Hepatocyte (in vitro differentiated cells): ENCODE measurements around the gene AUTS2. TPM values are rescaled to one million over a fixed set of nuclear protein-coding genes. Genes with fewer than 3 reads are reported as not detected.

Experiments
- DNase-seq: peaks from one replicate; pipeline ENCODE4 v3.0.0-alpha.2; 2016; ENCODE audit warnings: low spot score
- H2AFZ ChIP-seq: fragments of 200-600 bp; sonication (generic); 2 replicates; pipeline ENCODE4 v1.6.0; 2016; ENCODE audit warnings: antibody characterized with exemption, mild to moderate bottlenecking
- H3K27ac ChIP-seq: fragments of 200-600 bp; sonication (generic); 2 replicates; pipeline ENCODE4 v1.5.1; 2016; ENCODE audit warnings: mild to moderate bottlenecking
- H3K27me3 ChIP-seq: fragments of 200-600 bp; sonication (generic); 2 replicates; pipeline ENCODE4 v1.6.1; 2016
- H3K36me3 ChIP-seq: fragments of 200-600 bp; sonication (generic); replicated peaks from 2 replicates; pipeline ENCODE4 v1.5.1; 2016; ENCODE audit warnings: low read depth; ENCODE audit not compliant: insufficient read depth
- H3K4me1 ChIP-seq: fragments of 200-600 bp; sonication (generic); 2 replicates; pipeline ENCODE4 v1.5.1; 2016; ENCODE audit warnings: mild to moderate bottlenecking, moderate library complexity; ENCODE audit not compliant: insufficient read depth
- H3K4me2 ChIP-seq: fragments of 200-600 bp; sonication (generic); 2 replicates; pipeline ENCODE4 v1.6.0; 2016
- H3K4me3 ChIP-seq: fragments of 200-600 bp; sonication (generic); 2 replicates; pipeline ENCODE4 v1.5.1; 2016; ENCODE audit warnings: mild to moderate bottlenecking
- H3K79me2 ChIP-seq: fragments of 200-600 bp; sonication (generic); 2 replicates; pipeline ENCODE4 v1.6.0; 2017; ENCODE audit warnings: mild to moderate bottlenecking
- H3K9me2 ChIP-seq: fragments of 200-600 bp; sonication (generic); replicated peaks from 2 replicates; pipeline ENCODE4 v1.6.0; 2017; ENCODE audit warnings: mild to moderate bottlenecking; ENCODE audit not compliant: insufficient read depth
- H3K9me3 ChIP-seq: fragments of 200-600 bp; sonication (generic); 2 replicates; pipeline ENCODE4 v1.5.1; 2016; ENCODE audit warnings: low read depth, mild to moderate bottlenecking
- H4K20me1 ChIP-seq: fragments of 200-600 bp; sonication (generic); 2 replicates; pipeline ENCODE4 v1.6.0; 2016; ENCODE audit warnings: mild to moderate bottlenecking; ENCODE audit not compliant: insufficient read depth, poor library complexity, severe bottlenecking
- EZH2 ChIP-seq: fragments of 200-600 bp; sonication (generic); IDR thresholded peaks from 2 replicates; pipeline ENCODE4 v1.6.1; 2016; ENCODE audit warnings: antibody characterized with exemption, mild to moderate bottlenecking, borderline replicate concordance
- EZH2phosphoT487 ChIP-seq: fragments of 200-600 bp; sonication (generic); IDR thresholded peaks from one replicate; pipeline ENCODE4 v1.6.1; 2018; ENCODE audit warnings: antibody characterized with exemption, mild to moderate bottlenecking, low read depth, moderate library complexity; ENCODE audit not compliant: unreplicated experiment, severe bottlenecking
- WGBS: methylation state at CpG from one replicate; pipeline ENCODE4 v1.1.6; 2016; ENCODE audit warnings: low lambda C conversion rate; ENCODE audit errors: missing lambda C conversion rate; 5-methylcytosine and 5-hydroxymethylcytosine counted together
- polyA plus RNA-seq: library from polyadenylated mRNA; unstranded; fragments of >200 nt; fragmentation: Nextera tagmentation; extraction: Ambion mirVana; gene quantifications from 2 replicates; pipeline ENCODE4 v1.2.1, GENCODE V29; 2016
- total RNA-seq: library from RNA; depleted of rRNA; stranded (reverse); fragments of >200 nt; gene quantifications from 2 replicates; pipeline ENCODE4 v1.2.3, GENCODE V29; 2014
- TF ChIP-seq, protein P1 (sequence below): fragments of 200-600 bp; sonication (generic); IDR thresholded peaks from 2 replicates; pipeline ENCODE4 v1.5.1; 2016; ENCODE audit warnings: antibody characterized with exemption, mild to moderate bottlenecking; ENCODE audit not compliant: poor library complexity

The AUTS2 gene
- total and polyA plus RNA-seq, 2 experiments from 2014 or later = 34.4 to 40.9 TPM

GRCh38 chr7:70116244-70116643 is 518.0 kb downstream of the AUTS2 start:
- Histone ChIP-seq H3K4me1 (no peaks in the 10 kb centered on the region), H3K79me2 (no peaks in the 10 kb centered on the region), H3K9me3 (peaks cover 5% of the 10 kb centered on the region), H3K27ac (no peak overlapping the region), H3K27me3 (no peaks in the 10 kb centered on the region), H4K20me1 (no peaks in the 10 kb centered on the region), H3K9me2 (no peaks in the 10 kb centered on the region), H3K4me2 (no peak overlapping the region), H3K36me3 (no peaks in the 10 kb centered on the region), H2AFZ (no peak overlapping the region), H3K4me3 (no peak overlapping the region)
- no peak for TF ChIP-seq EZH2phosphoT487
- TF ChIP-seq, protein P1, sequence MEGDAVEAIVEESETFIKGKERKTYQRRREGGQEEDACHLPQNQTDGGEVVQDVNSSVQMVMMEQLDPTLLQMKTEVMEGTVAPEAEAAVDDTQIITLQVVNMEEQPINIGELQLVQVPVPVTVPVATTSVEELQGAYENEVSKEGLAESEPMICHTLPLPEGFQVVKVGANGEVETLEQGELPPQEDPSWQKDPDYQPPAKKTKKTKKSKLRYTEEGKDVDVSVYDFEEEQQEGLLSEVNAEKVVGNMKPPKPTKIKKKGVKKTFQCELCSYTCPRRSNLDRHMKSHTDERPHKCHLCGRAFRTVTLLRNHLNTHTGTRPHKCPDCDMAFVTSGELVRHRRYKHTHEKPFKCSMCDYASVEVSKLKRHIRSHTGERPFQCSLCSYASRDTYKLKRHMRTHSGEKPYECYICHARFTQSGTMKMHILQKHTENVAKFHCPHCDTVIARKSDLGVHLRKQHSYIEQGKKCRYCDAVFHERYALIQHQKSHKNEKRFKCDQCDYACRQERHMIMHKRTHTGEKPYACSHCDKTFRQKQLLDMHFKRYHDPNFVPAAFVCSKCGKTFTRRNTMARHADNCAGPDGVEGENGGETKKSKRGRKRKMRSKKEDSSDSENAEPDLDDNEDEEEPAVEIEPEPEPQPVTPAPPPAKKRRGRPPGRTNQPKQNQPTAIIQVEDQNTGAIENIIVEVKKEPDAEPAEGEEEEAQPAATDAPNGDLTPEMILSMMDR = no peak
- TF ChIP-seq EZH2 = no peak
- DNase-seq = no peak
- 48% methylated on average over 2 of the region's 2 CpGs for WGBS

GRCh38 chr7:70116867-70117266 is 518.6 kb downstream of the AUTS2 start:
- Histone ChIP-seq H2AFZ (no peak overlapping the region), H4K20me1 (no peaks in the 10 kb centered on the region), H3K27me3 (no peaks in the 10 kb centered on the region), H3K79me2 (no peaks in the 10 kb centered on the region), H3K36me3 (no peaks in the 10 kb centered on the region), H3K4me2 (no peak overlapping the region), H3K9me2 (no peaks in the 10 kb centered on the region), H3K4me1 (no peaks in the 10 kb centered on the region), H3K27ac (no peak overlapping the region), H3K9me3 (peaks cover 11% of the 10 kb centered on the region), H3K4me3 (no peak overlapping the region)
- 96% methylated on average over 1 of the region's 1 CpG for WGBS
- DNase-seq = no peak
- TF ChIP-seq EZH2 = no peak
- TF ChIP-seq, protein P1 = no peak
- no peak for TF ChIP-seq EZH2phosphoT487

DNA sequence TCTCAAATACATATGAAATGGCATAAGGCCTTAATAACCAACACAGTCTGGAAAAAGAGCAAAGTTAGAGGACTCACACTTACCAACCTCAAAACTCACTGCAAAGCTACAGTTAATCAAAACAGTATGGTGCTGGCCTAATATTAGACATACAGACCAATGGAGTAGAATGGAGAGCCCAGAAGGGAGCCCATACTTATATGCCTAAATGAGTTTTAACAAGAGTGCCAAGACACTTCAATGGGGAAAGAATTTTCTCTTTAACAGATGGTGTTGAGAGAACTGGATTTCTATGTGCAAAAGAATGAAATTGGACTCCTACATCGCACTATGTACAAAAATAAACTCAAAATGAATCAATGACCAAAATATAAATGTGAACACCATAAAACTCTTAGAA is 522.6 kb downstream of the AUTS2 start:
- no peak for TF ChIP-seq EZH2phosphoT487
- TF ChIP-seq, protein P1 = no peak
- no peak for TF ChIP-seq EZH2
- WGBS = 92% methylated on average over 1 of the region's 1 CpG
- no peak overlapping the region for H3K27ac ChIP-seq

GRCh38 chr7:70131817-70132216 is 533.5 kb downstream of the AUTS2 start:
- no peak overlapping the region for H3K4me2 ChIP-seq
- H3K9me3 ChIP-seq = no peaks in the 10 kb centered on the region
- 75% methylated on average over 3 of the region's 3 CpGs for WGBS

More for the DNA sequence above, 522.6 kb downstream of the AUTS2 start:
- H3K27me3 ChIP-seq = no peaks in the 10 kb centered on the region
- no peaks in the 10 kb centered on the region for H4K20me1 ChIP-seq
- H3K4me3 ChIP-seq = no peak overlapping the region
- H3K4me2 ChIP-seq = no peak overlapping the region
- no peaks in the 10 kb centered on the region for H3K36me3 ChIP-seq
- no peak for DNase-seq
- no peak overlapping the region for H2AFZ ChIP-seq
- H3K9me2 ChIP-seq = no peaks in the 10 kb centered on the region
- H3K9me3 ChIP-seq = peaks cover 22% of the 10 kb centered on the region
- H3K4me1 ChIP-seq = no peaks in the 10 kb centered on the region
- H3K79me2 ChIP-seq = no peaks in the 10 kb centered on the region

More at GRCh38 chr7:70131817-70132216, 533.5 kb downstream of the AUTS2 start:
- Histone ChIP-seq H3K9me2 (no peaks in the 10 kb centered on the region), H4K20me1 (no peaks in the 10 kb centered on the region), H3K79me2 (no peaks in the 10 kb centered on the region), H3K36me3 (no peaks in the 10 kb centered on the region), H3K4me1 (no peaks in the 10 kb centered on the region), H3K27me3 (no peaks in the 10 kb centered on the region), H3K27ac (no peak overlapping the region), H2AFZ (no peak overlapping the region), H3K4me3 (no peak overlapping the region)
- DNase-seq = no peak
- TF ChIP-seq EZH2phosphoT487 = no peak
- TF ChIP-seq, protein P1 = no peak
- TF ChIP-seq EZH2 = no peak
